Mucosa of stomach (tissue), 1 donor: ENCODE measurements around the gene PRDM15.

Experiments
- H3K27me3 ChIP-seq: one replicate; pipeline ENCODE4 v1.7.0; 2013; ENCODE audit warnings: mild to moderate bottlenecking, low read length; ENCODE audit not compliant: control insufficient read depth, insufficient read depth
- H3K36me3 ChIP-seq: one replicate; pipeline ENCODE4 v1.7.0; 2013; ENCODE audit warnings: low read length; ENCODE audit not compliant: control insufficient read depth, insufficient read depth
- H3K4me1 ChIP-seq: one replicate; pipeline ENCODE4 v1.7.0; 2013; ENCODE audit warnings: mild to moderate bottlenecking, low read length; ENCODE audit not compliant: control insufficient read depth, insufficient read depth
- H3K4me3 ChIP-seq: one replicate; pipeline ENCODE4 v1.7.0; 2013; ENCODE audit warnings: low read length
- H3K9ac ChIP-seq: one replicate; pipeline ENCODE4 v1.7.0; 2013; ENCODE audit warnings: mild to moderate bottlenecking, low read length, moderate library complexity
- H3K9me3 ChIP-seq: one replicate; pipeline ENCODE4 v1.7.0; 2013; ENCODE audit warnings: mild to moderate bottlenecking, low read length, moderate library complexity; ENCODE audit not compliant: control insufficient read depth
- donor health status: Pancreatic carcinoma.

PRDM15 gene

GRCh38 chr21:41768437-41769042, 110.6 kb downstream of the PRDM15 start:
- Histone ChIP-seq H3K4me3 (peak overlapping the region; percentile 11), H3K4me1 (peaks cover 38% of the 10 kb centered on the region)

GRCh38 chr21:41767606-41768436, 111.3 kb downstream of the PRDM15 start:
- Histone ChIP-seq H3K9ac (peak overlapping the region; percentile 62), H3K9me3 (no peaks in the 10 kb centered on the region), H3K4me3 (peak overlapping the region; percentile 11), H3K36me3 (no peaks in the 10 kb centered on the region), H3K4me1 (peaks cover 44% of the 10 kb centered on the region), H3K27me3 (peaks cover 41% of the 10 kb centered on the region)

More at GRCh38 chr21:41768437-41769042, 110.6 kb downstream of the PRDM15 start:
- Histone ChIP-seq H3K9ac (peak overlapping the region; percentile 62), H3K36me3 (no peaks in the 10 kb centered on the region), H3K27me3 (peaks cover 41% of the 10 kb centered on the region), H3K9me3 (no peaks in the 10 kb centered on the region)

GRCh38 chr21:41766883-41767605, 112.1 kb downstream of the PRDM15 start, which contains the start of gene RIPK4:
Gene RIPK4, minus strand, starts transcription at chr21:41767052. Its CDS starts 11 bp downstream, at chr21:41767041.
- Histone ChIP-seq H3K4me1 (peaks cover 52% of the 10 kb centered on the region), H3K27me3 (peaks cover 39% of the 10 kb centered on the region), H3K9me3 (no peaks in the 10 kb centered on the region), H3K36me3 (no peaks in the 10 kb centered on the region), H3K9ac (peak within 1 kb of the TSS; percentile 88), H3K4me3 (peak within 1 kb of the TSS; percentile 66)

GRCh38 chr21:41765973-41766882, 112.9 kb downstream of the PRDM15 start:
- Histone ChIP-seq H3K9ac (peak overlapping the region; percentile 88), H3K36me3 (no peaks in the 10 kb centered on the region), H3K27me3 (peaks cover 39% of the 10 kb centered on the region), H3K4me3 (peak overlapping the region; percentile 66), H3K9me3 (no peaks in the 10 kb centered on the region), H3K4me1 (peaks cover 59% of the 10 kb centered on the region)

GRCh38 chr21:41765420-41765821, 113.7 kb downstream of the PRDM15 start:
- Histone ChIP-seq H3K4me3 (peak overlapping the region; percentile 66), H3K27me3 (peaks cover 39% of the 10 kb centered on the region)

GRCh38 chr21:41764558-41765419, 114.4 kb downstream of the PRDM15 start:
- Histone ChIP-seq H3K27me3 (peaks cover 38% of the 10 kb centered on the region), H3K9ac (peak overlapping the region; percentile 88), H3K36me3 (no peaks in the 10 kb centered on the region), H3K4me1 (peaks cover 70% of the 10 kb centered on the region), H3K9me3 (no peaks in the 10 kb centered on the region), H3K4me3 (peak overlapping the region; percentile 66)

More at GRCh38 chr21:41765420-41765821, 113.7 kb downstream of the PRDM15 start:
- H3K9me3 ChIP-seq = no peaks in the 10 kb centered on the region
- no peaks in the 10 kb centered on the region for H3K36me3 ChIP-seq
- H3K9ac ChIP-seq = peak overlapping the region; percentile 88
- H3K4me1 ChIP-seq = peaks cover 67% of the 10 kb centered on the region

GRCh38 chr21:41763996-41764395, 115.1 kb downstream of the PRDM15 start:
- peak overlapping the region; percentile 88 for H3K9ac ChIP-seq
- peaks cover 72% of the 10 kb centered on the region for H3K4me1 ChIP-seq
- H3K4me3 ChIP-seq = peak overlapping the region; percentile 66
- H3K9me3 ChIP-seq = no peaks in the 10 kb centered on the region
- no peaks in the 10 kb centered on the region for H3K36me3 ChIP-seq
- peaks cover 33% of the 10 kb centered on the region for H3K27me3 ChIP-seq

GRCh38 chr21:41763398-41763931, 115.7 kb downstream of the PRDM15 start:
- no peaks in the 10 kb centered on the region for H3K9me3 ChIP-seq
- H3K4me3 ChIP-seq = peak overlapping the region; percentile 66
- H3K27me3 ChIP-seq = peaks cover 33% of the 10 kb centered on the region
- H3K4me1 ChIP-seq = peaks cover 72% of the 10 kb centered on the region
- H3K36me3 ChIP-seq = no peaks in the 10 kb centered on the region
- H3K9ac ChIP-seq = peak overlapping the region; percentile 10

- Histone ChIP-seq H3K36me3 (no peaks in the 10 kb centered on the region), H3K9me3 (no peaks in the 10 kb centered on the region), H3K9ac (peak overlapping the region; percentile 53), H3K4me3 (no peak overlapping the region), H3K27me3 (peaks cover 28% of the 10 kb centered on the region), H3K4me1 (peaks cover 70% of the 10 kb centered on the region)
These were observed 116.4 kb downstream of the PRDM15 start for GRCh38 chr21:41762753-41763152.

GRCh38 chr21:41761934-41762635, 117.1 kb downstream of the PRDM15 start:
- Histone ChIP-seq H3K4me1 (peaks cover 67% of the 10 kb centered on the region), H3K36me3 (no peaks in the 10 kb centered on the region), H3K27me3 (peaks cover 25% of the 10 kb centered on the region), H3K4me3 (no peak overlapping the region), H3K9ac (peak overlapping the region; percentile 53), H3K9me3 (no peaks in the 10 kb centered on the region)
